Measurements from ENCODE around the gene FLVCR2.
A peak's percentile ranks its signal among the peaks of the same experiment; 100 is the strongest.

The FLVCR2 gene

GRCh38 chr14:75561013-75561432, 17.4 kb upstream of the FLVCR2 start:
- DNase-seq (ENCODE audit: low read depth in 1 of 2, low spot score in 1 of 2): peak in 1 of 2 experiments; percentile 20
- TF ChIP-seq, protein P1, sequence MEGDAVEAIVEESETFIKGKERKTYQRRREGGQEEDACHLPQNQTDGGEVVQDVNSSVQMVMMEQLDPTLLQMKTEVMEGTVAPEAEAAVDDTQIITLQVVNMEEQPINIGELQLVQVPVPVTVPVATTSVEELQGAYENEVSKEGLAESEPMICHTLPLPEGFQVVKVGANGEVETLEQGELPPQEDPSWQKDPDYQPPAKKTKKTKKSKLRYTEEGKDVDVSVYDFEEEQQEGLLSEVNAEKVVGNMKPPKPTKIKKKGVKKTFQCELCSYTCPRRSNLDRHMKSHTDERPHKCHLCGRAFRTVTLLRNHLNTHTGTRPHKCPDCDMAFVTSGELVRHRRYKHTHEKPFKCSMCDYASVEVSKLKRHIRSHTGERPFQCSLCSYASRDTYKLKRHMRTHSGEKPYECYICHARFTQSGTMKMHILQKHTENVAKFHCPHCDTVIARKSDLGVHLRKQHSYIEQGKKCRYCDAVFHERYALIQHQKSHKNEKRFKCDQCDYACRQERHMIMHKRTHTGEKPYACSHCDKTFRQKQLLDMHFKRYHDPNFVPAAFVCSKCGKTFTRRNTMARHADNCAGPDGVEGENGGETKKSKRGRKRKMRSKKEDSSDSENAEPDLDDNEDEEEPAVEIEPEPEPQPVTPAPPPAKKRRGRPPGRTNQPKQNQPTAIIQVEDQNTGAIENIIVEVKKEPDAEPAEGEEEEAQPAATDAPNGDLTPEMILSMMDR (IDR thresholded peaks at IDR 0.05; ENCODE audit: insufficient read depth, low read length): peak; percentile 10
- no peak for TF ChIP-seq POLR2AphosphoS5 (IDR thresholded peaks at IDR 0.05; ENCODE audit: low read depth)
- Histone ChIP-seq H3K27ac (replicated peaks) (no peak overlapping the region), H3K4me3 (replicated peaks; ENCODE audit: insufficient read depth, low read length) (no peak overlapping the region), H3K27me3 (ENCODE audit: insufficient read depth, poor library complexity, severe bottlenecking) (no peaks in the 10 kb centered on the region)

DNA sequence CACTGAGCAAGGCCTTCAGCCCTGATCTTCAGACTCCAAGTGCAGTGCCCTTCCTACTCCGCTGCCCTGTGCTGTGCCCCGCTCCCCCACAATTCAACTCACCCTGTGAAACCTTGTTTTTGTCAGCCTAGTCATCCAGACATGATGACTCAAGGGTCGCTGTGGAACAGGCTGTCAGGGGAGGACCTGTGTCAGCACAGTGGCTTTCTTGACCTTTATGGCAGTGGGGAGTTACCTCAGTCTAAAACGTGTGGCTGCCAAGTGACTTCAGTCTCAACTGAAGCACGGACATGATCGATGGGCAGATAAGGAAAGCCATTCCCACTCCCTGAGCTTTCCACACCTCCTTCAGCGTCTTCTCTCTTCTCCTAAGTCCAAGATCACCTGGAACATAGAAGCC, 16.3 kb upstream of the FLVCR2 start:
- DNase-seq (ENCODE audit: low read depth in 1 of 2, low spot score in 1 of 2): no peak
- no peak overlapping the region for H3K4me3 ChIP-seq (replicated peaks; ENCODE audit: insufficient read depth, low read length)
- no peak for TF ChIP-seq SPI1 (IDR thresholded peaks at IDR 0.05; ENCODE audit: borderline replicate concordance, low read depth)
- TF ChIP-seq, protein P2, sequence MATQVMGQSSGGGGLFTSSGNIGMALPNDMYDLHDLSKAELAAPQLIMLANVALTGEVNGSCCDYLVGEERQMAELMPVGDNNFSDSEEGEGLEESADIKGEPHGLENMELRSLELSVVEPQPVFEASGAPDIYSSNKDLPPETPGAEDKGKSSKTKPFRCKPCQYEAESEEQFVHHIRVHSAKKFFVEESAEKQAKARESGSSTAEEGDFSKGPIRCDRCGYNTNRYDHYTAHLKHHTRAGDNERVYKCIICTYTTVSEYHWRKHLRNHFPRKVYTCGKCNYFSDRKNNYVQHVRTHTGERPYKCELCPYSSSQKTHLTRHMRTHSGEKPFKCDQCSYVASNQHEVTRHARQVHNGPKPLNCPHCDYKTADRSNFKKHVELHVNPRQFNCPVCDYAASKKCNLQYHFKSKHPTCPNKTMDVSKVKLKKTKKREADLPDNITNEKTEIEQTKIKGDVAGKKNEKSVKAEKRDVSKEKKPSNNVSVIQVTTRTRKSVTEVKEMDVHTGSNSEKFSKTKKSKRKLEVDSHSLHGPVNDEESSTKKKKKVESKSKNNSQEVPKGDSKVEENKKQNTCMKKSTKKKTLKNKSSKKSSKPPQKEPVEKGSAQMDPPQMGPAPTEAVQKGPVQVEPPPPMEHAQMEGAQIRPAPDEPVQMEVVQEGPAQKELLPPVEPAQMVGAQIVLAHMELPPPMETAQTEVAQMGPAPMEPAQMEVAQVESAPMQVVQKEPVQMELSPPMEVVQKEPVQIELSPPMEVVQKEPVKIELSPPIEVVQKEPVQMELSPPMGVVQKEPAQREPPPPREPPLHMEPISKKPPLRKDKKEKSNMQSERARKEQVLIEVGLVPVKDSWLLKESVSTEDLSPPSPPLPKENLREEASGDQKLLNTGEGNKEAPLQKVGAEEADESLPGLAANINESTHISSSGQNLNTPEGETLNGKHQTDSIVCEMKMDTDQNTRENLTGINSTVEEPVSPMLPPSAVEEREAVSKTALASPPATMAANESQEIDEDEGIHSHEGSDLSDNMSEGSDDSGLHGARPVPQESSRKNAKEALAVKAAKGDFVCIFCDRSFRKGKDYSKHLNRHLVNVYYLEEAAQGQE (IDR thresholded peaks at IDR 0.05; ENCODE audit: insufficient replicate concordance, low read depth): no peak
- no peak for TF ChIP-seq GABPA (IDR thresholded peaks at IDR 0.05; ENCODE audit: low read depth)
- TF ChIP-seq, protein P1 (IDR thresholded peaks at IDR 0.05; ENCODE audit: insufficient read depth, low read length): no peak
- TF ChIP-seq POLR2AphosphoS5 (IDR thresholded peaks at IDR 0.05; ENCODE audit: low read depth): no peak
- H3K27me3 ChIP-seq (ENCODE audit: insufficient read depth, poor library complexity, severe bottlenecking): no peaks in the 10 kb centered on the region
- no peak overlapping the region for H3K27ac ChIP-seq (replicated peaks)

GRCh38 chr14:75562489-75562888, 15.9 kb upstream of the FLVCR2 start:
- TF ChIP-seq SPI1 (IDR thresholded peaks at IDR 0.05; ENCODE audit: borderline replicate concordance, low read depth): no peak
- TF ChIP-seq, protein P1 (IDR thresholded peaks at IDR 0.05; ENCODE audit: insufficient read depth, low read length): no peak
- no peak for TF ChIP-seq GABPA (IDR thresholded peaks at IDR 0.05; ENCODE audit: low read depth)
- TF ChIP-seq, protein P2 (IDR thresholded peaks at IDR 0.05; ENCODE audit: insufficient replicate concordance, low read depth): no peak
- TF ChIP-seq POLR2AphosphoS5 (IDR thresholded peaks at IDR 0.05; ENCODE audit: low read depth): no peak
- no peak overlapping the region for H3K27ac ChIP-seq (replicated peaks)

DNA sequence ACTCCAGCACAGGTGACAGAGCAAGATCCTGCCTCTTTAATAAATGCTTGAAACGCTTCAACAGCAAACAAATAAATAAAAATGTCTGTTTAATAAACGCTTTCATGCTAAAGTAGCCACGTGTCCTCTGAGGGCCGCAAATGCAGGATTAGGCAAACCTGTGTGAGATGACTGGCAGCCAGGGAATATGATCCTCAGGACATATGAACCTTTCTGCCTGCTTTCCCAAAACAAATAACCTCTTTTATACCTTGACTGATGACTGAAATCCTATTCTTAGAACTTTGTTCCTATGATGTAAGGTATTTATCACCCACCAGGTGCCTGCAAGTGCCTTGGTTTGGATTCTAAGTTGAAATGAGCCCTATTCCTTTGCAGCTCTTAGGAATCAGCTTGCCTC, 14.5 kb upstream of the FLVCR2 start:
- Histone ChIP-seq H3K27ac (replicated peaks) (no peak overlapping the region), H3K4me3 (replicated peaks; ENCODE audit: insufficient read depth, low read length) (no peak overlapping the region), H3K27me3 (ENCODE audit: insufficient read depth, poor library complexity, severe bottlenecking) (no peaks in the 10 kb centered on the region)
- TF ChIP-seq, protein P1 (IDR thresholded peaks at IDR 0.05; ENCODE audit: insufficient read depth, low read length): no peak
- TF ChIP-seq GABPA (IDR thresholded peaks at IDR 0.05; ENCODE audit: low read depth) (no peak), POLR2AphosphoS5 (IDR thresholded peaks at IDR 0.05; ENCODE audit: low read depth) (no peak), SPI1 (IDR thresholded peaks at IDR 0.05; ENCODE audit: borderline replicate concordance, low read depth) (no peak)
- TF ChIP-seq, protein P2 (IDR thresholded peaks at IDR 0.05; ENCODE audit: insufficient replicate concordance, low read depth): no peak
- DNase-seq (ENCODE audit: low read depth in 1 of 2, low spot score in 1 of 2): no peak

More at GRCh38 chr14:75562489-75562888, 15.9 kb upstream of the FLVCR2 start:
- H3K27me3 ChIP-seq (ENCODE audit: insufficient read depth, poor library complexity, severe bottlenecking): no peaks in the 10 kb centered on the region
- H3K4me3 ChIP-seq (replicated peaks; ENCODE audit: insufficient read depth, low read length): no peak overlapping the region
- DNase-seq (ENCODE audit: low read depth in 1 of 2, low spot score in 1 of 2): no peak

All from HL-60 (cell line).